ENCODE results near the gene LIPG. TPM values are rescaled to one million over a fixed set of nuclear protein-coding genes. Genes with fewer than 3 reads are reported as not detected.
A peak's percentile ranks its signal among the peaks of the same experiment; 100 is the strongest.

The LIPG gene
- total RNA-seq, 4 donors from 2014 or later = 0.06 to 11.9 (median 1.3) TPM; not detected in 1

GRCh38 chr18:49647496-49648168 is 85.8 kb downstream of the LIPG start:
- no peak for DNase-seq (ENCODE audit: extremely low spot score)

GRCh38 chr18:49648326-49648725 is 86.5 kb downstream of the LIPG start:
- peak overlapping the region in 3 of 4 donors; percentile 27 to 49 (median 28) for H3K27ac ChIP-seq (replicated peaks in 1 of 4)
- WGBS = 59% methylated on average over 5 of the region's 5 CpGs
- intact Hi-C loops (cut with DNase I) = no loop called here
- no peaks in the 10 kb centered on the region for H3K36me3 ChIP-seq
- H3K4me1 ChIP-seq = peaks cover 3 to 45% (median 27%) of the 10 kb centered on the region in 4 donors
- no peaks in the 10 kb centered on the region for H3K9me3 ChIP-seq
- H3K27me3 ChIP-seq = no peaks in the 10 kb centered on the region
- no peak overlapping the region for H3K4me3 ChIP-seq
- no peak for DNase-seq (ENCODE audit: extremely low spot score)
- TF ChIP-seq POLR2AphosphoS5 (IDR thresholded peaks at IDR 0.05) = peak; percentile 14 to 35
- TF ChIP-seq, protein P1, sequence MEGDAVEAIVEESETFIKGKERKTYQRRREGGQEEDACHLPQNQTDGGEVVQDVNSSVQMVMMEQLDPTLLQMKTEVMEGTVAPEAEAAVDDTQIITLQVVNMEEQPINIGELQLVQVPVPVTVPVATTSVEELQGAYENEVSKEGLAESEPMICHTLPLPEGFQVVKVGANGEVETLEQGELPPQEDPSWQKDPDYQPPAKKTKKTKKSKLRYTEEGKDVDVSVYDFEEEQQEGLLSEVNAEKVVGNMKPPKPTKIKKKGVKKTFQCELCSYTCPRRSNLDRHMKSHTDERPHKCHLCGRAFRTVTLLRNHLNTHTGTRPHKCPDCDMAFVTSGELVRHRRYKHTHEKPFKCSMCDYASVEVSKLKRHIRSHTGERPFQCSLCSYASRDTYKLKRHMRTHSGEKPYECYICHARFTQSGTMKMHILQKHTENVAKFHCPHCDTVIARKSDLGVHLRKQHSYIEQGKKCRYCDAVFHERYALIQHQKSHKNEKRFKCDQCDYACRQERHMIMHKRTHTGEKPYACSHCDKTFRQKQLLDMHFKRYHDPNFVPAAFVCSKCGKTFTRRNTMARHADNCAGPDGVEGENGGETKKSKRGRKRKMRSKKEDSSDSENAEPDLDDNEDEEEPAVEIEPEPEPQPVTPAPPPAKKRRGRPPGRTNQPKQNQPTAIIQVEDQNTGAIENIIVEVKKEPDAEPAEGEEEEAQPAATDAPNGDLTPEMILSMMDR (IDR thresholded peaks at IDR 0.05) = no peak

More at GRCh38 chr18:49647496-49648168, 85.8 kb downstream of the LIPG start:
- Histone ChIP-seq H3K36me3 (no peaks in the 10 kb centered on the region), H3K4me3 (no peak overlapping the region), H3K27me3 (no peaks in the 10 kb centered on the region), H3K9me3 (no peaks in the 10 kb centered on the region), H3K4me1 (peaks cover 3 to 40% (median 24%) of the 10 kb centered on the region in 4 donors), H3K27ac (replicated peaks in 1 of 4) (peak overlapping the region in 3 of 4 donors; percentile 0 to 49 (median 28))
- intact Hi-C loops (cut with DNase I) = no loop called here
- WGBS = 66% methylated on average over 8 of the region's 8 CpGs
- TF ChIP-seq, protein P1 (IDR thresholded peaks at IDR 0.05) = no peak
- TF ChIP-seq POLR2A (IDR thresholded peaks at IDR 0.05; ENCODE audit: low read depth) (no peak), EP300 (IDR thresholded peaks at IDR 0.05) (no peak)

Other genes starting within 250 kb of the LIPG start
- 10 to 100 TPM; 50.3 to 72.8 (median 67.0) TPM for gene DYM, start 101.4 kb upstream of the LIPG start, total RNA-seq
- 10 to 100 TPM; 39.6 to 61.5 (median 55.2) TPM for gene C18orf32, start 74.8 kb upstream of the LIPG start, total RNA-seq
- 1,000 to 10,000 TPM; 1,026 to 2,712 (median 2,009) TPM for gene RPL17, start 69.6 kb upstream of the LIPG start, total RNA-seq

Measured in esophagus muscularis mucosa (tissue), 4 donors.